Measurements from ENCODE around the gene ZGPAT.
A peak's percentile ranks its signal among the peaks of the same experiment; 100 is the strongest.

Gene ZGPAT

GRCh38 chr20:63752411-63753101 lies 44.7 kb downstream of the ZGPAT start:
- H3K9me3 Mint-ChIP-seq: no peaks in the 10 kb centered on the region
- peaks cover 3% of the 10 kb centered on the region for H3K36me3 Mint-ChIP-seq (ENCODE audit: insufficient read depth)
- no peak for DNase-seq (ENCODE audit: low spot score in 2 of 2)
- ATAC-seq (replicated peaks; ENCODE audit: extremely low read depth, poor library complexity, severe bottlenecking): no peak
- H3K4me1 Mint-ChIP-seq: peaks cover 43% of the 10 kb centered on the region
- H3K27ac Mint-ChIP-seq (ENCODE audit: low read depth): no peak overlapping the region
- H3K4me3 Mint-ChIP-seq: peak overlapping the region; percentile 67
- H3K27me3 Mint-ChIP-seq: no peaks in the 10 kb centered on the region

DNA sequence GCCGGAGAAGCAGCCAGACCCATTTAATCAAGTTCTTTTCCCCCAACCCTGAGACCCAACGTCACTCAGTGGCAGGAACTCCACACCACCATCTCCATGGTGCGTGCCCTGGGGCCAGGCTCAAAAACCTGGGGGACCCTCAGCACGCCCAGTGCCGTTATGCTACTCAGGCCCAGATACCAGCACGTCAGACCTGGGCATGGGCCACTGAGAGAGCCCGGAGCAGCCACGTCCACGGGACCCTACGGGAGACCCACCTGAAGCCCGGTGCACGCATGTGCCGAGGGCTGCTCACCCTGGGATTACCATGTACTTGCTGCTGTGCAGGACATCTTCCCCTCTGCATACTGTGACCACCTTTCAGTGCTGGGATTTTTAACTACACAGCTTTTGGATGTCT lies 45.5 kb downstream of the ZGPAT start:
- no peaks in the 10 kb centered on the region for H3K9me3 Mint-ChIP-seq
- no peak overlapping the region for H3K27ac Mint-ChIP-seq (ENCODE audit: low read depth)
- ATAC-seq (replicated peaks; ENCODE audit: extremely low read depth, poor library complexity, severe bottlenecking) (no peak), DNase-seq (ENCODE audit: low spot score in 2 of 2) (no peak)
- H3K36me3 Mint-ChIP-seq (ENCODE audit: insufficient read depth): peaks cover 3% of the 10 kb centered on the region
- H3K4me3 Mint-ChIP-seq: no peak overlapping the region
- H3K4me1 Mint-ChIP-seq: peaks cover 47% of the 10 kb centered on the region
- H3K27me3 Mint-ChIP-seq: no peaks in the 10 kb centered on the region

DNA sequence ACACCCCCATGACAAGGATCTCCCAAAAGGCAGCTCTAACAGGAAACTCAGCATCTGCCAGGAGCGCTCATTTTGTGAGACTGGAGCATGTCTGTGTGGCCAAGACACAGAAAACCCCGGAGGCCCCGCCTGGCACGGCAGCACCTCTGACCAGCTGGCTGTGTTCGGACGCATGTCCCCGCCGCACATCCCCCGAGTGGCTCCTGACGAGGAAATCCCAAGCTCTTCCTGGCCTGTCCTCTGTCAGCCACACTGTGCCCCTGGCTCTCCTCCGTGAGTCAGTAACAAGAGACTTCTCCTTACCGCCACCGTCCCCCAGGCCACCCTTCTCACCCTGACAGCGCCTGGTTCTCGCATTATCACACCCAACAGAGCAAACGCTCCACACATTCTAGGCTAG lies 46.2 kb downstream of the ZGPAT start:
- ATAC-seq (replicated peaks; ENCODE audit: extremely low read depth, poor library complexity, severe bottlenecking) (no peak), DNase-seq (ENCODE audit: low spot score in 2 of 2) (no peak)
- Mint-ChIP-seq H3K36me3 (ENCODE audit: insufficient read depth) (peaks cover under 1% of the 10 kb centered on the region), H3K4me1 (peaks cover 46% of the 10 kb centered on the region), H3K27ac (ENCODE audit: low read depth) (no peak overlapping the region), H3K27me3 (no peaks in the 10 kb centered on the region), H3K4me3 (no peak overlapping the region), H3K9me3 (no peaks in the 10 kb centered on the region)

- DNase-seq (ENCODE audit: low spot score in 2 of 2) (no peak), ATAC-seq (replicated peaks; ENCODE audit: extremely low read depth, poor library complexity, severe bottlenecking) (no peak)
- H3K27ac Mint-ChIP-seq (ENCODE audit: low read depth): peak overlapping the region; percentile 35
- H3K9me3 Mint-ChIP-seq: no peaks in the 10 kb centered on the region
- no peaks in the 10 kb centered on the region for H3K27me3 Mint-ChIP-seq
- H3K36me3 Mint-ChIP-seq (ENCODE audit: insufficient read depth): no peaks in the 10 kb centered on the region
- peak overlapping the region; percentile 31 for H3K4me3 Mint-ChIP-seq
- peaks cover 39% of the 10 kb centered on the region for H3K4me1 Mint-ChIP-seq
These were observed 48.3 kb downstream of the ZGPAT start for GRCh38 chr20:63755933-63756647.

GRCh38 chr20:63756648-63756991 lies 48.8 kb downstream of the ZGPAT start:
- DNase-seq (ENCODE audit: low spot score in 2 of 2) (peak in 1 of 2 donors; percentile 40), ATAC-seq (replicated peaks; ENCODE audit: extremely low read depth, poor library complexity, severe bottlenecking) (peak; percentile 86)
- no peaks in the 10 kb centered on the region for H3K27me3 Mint-ChIP-seq
- no peaks in the 10 kb centered on the region for H3K9me3 Mint-ChIP-seq
- H3K4me3 Mint-ChIP-seq: peak overlapping the region; percentile 31
- no peaks in the 10 kb centered on the region for H3K36me3 Mint-ChIP-seq (ENCODE audit: insufficient read depth)
- H3K27ac Mint-ChIP-seq (ENCODE audit: low read depth): peak overlapping the region; percentile 35
- H3K4me1 Mint-ChIP-seq: peaks cover 36% of the 10 kb centered on the region

DNA sequence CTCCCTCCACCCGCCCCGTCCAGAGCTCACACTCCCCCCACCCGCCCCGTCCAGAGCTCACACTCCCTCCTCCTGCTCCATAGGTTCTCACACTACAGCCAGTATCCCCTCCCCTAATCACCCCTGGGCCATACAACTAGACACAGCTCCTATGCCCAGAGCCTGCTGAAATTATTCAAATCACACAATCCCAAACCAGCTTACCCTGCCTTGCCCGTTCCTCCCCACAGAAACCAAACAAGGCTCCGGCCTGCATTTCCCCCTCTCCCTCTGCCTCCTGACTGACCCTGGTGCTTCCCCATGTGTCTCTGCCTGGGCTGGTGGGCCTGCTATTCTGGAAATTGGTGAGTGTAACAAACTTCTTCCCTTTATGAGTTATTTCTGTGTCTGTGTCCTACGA lies 50.3 kb downstream of the ZGPAT start:
- Mint-ChIP-seq H3K36me3 (ENCODE audit: insufficient read depth) (no peaks in the 10 kb centered on the region), H3K27me3 (no peaks in the 10 kb centered on the region), H3K27ac (ENCODE audit: low read depth) (no peak overlapping the region), H3K4me1 (peaks cover 36% of the 10 kb centered on the region), H3K9me3 (no peaks in the 10 kb centered on the region), H3K4me3 (no peak overlapping the region)
- DNase-seq (ENCODE audit: low spot score in 2 of 2): no peak
- ATAC-seq (replicated peaks; ENCODE audit: extremely low read depth, poor library complexity, severe bottlenecking): no peak

GRCh38 chr20:63759377-63759901 lies 51.6 kb downstream of the ZGPAT start:
- no peak for DNase-seq (ENCODE audit: low spot score in 2 of 2)
- Mint-ChIP-seq H3K9me3 (no peaks in the 10 kb centered on the region), H3K27ac (ENCODE audit: low read depth) (no peak overlapping the region), H3K27me3 (no peaks in the 10 kb centered on the region), H3K4me3 (no peak overlapping the region), H3K4me1 (peaks cover 32% of the 10 kb centered on the region), H3K36me3 (ENCODE audit: insufficient read depth) (no peaks in the 10 kb centered on the region)
- no peak for ATAC-seq (replicated peaks; ENCODE audit: extremely low read depth, poor library complexity, severe bottlenecking)

GRCh38 chr20:63765082-63765873 lies 57.4 kb downstream of the ZGPAT start:
- no peak for DNase-seq (ENCODE audit: low spot score in 2 of 2)
- no peak for ATAC-seq (replicated peaks; ENCODE audit: extremely low read depth, poor library complexity, severe bottlenecking)
- H3K4me1 Mint-ChIP-seq: no peaks in the 10 kb centered on the region
- no peak overlapping the region for H3K4me3 Mint-ChIP-seq
- no peaks in the 10 kb centered on the region for H3K9me3 Mint-ChIP-seq
- no peak overlapping the region for H3K27ac Mint-ChIP-seq (ENCODE audit: low read depth)
- H3K27me3 Mint-ChIP-seq: no peaks in the 10 kb centered on the region
- peaks cover 2% of the 10 kb centered on the region for H3K36me3 Mint-ChIP-seq (ENCODE audit: insufficient read depth)

DNA sequence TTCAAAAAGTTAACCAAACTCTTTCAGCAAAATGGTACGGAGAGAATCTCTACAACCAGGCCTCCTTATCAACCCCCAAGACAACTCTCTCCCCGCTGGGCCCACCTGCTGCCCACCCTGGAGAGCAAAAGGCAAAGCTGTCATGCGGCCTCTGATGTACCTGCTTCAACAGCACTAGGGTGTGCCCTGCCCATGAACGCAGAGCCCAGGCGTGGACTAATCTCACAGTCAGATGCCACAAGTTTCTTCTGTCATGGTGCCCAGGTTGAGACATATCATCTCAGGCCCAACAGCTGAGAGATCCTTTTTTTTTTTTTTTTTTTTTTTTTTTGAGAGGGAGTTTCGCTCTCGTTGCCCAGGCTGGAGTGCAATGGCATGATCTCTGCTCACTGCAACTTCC lies 58.1 kb downstream of the ZGPAT start:
- Mint-ChIP-seq H3K4me1 (no peaks in the 10 kb centered on the region), H3K4me3 (no peak overlapping the region), H3K36me3 (ENCODE audit: insufficient read depth) (peaks cover 2% of the 10 kb centered on the region), H3K27me3 (no peaks in the 10 kb centered on the region), H3K27ac (ENCODE audit: low read depth) (no peak overlapping the region), H3K9me3 (no peaks in the 10 kb centered on the region)
- ATAC-seq (replicated peaks; ENCODE audit: extremely low read depth, poor library complexity, severe bottlenecking) (no peak), DNase-seq (ENCODE audit: low spot score in 2 of 2) (no peak)

GRCh38 chr20:63766695-63767426 lies 59.0 kb downstream of the ZGPAT start:
- ATAC-seq (replicated peaks; ENCODE audit: extremely low read depth, poor library complexity, severe bottlenecking): no peak

DNA sequence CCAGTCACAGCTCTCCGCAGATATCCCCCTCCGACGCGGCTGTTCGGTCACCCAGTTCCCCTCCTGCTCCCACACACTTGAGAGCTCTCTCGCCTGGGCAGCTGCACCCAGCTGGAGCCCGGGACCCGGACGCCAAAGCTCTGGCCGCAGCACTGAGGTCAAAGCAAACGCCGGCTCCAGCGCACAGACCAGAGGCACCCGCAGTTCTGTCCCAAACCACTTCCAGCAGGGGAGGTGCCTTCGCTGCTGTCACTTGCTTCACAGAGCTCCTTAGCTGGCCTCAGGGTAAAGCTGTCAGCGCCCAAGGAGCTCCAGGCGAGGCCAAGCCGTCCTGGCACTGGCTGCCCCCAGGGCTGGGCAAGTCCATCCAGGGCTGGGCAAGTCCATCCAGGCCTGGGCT lies 59.6 kb downstream of the ZGPAT start:
- peaks cover 2% of the 10 kb centered on the region for H3K36me3 Mint-ChIP-seq (ENCODE audit: insufficient read depth)
- DNase-seq (ENCODE audit: low spot score in 2 of 2) (no peak), ATAC-seq (replicated peaks; ENCODE audit: extremely low read depth, poor library complexity, severe bottlenecking) (no peak)
- H3K4me3 Mint-ChIP-seq: no peak overlapping the region
- no peaks in the 10 kb centered on the region for H3K9me3 Mint-ChIP-seq
- H3K27me3 Mint-ChIP-seq: no peaks in the 10 kb centered on the region
- no peak overlapping the region for H3K27ac Mint-ChIP-seq (ENCODE audit: low read depth)
- H3K4me1 Mint-ChIP-seq: no peaks in the 10 kb centered on the region

More at GRCh38 chr20:63766695-63767426, 59.0 kb downstream of the ZGPAT start:
- Mint-ChIP-seq H3K9me3 (no peaks in the 10 kb centered on the region), H3K4me3 (no peak overlapping the region), H3K36me3 (ENCODE audit: insufficient read depth) (peaks cover 2% of the 10 kb centered on the region), H3K4me1 (no peaks in the 10 kb centered on the region), H3K27me3 (no peaks in the 10 kb centered on the region), H3K27ac (ENCODE audit: low read depth) (no peak overlapping the region)
- no peak for DNase-seq (ENCODE audit: low spot score in 2 of 2)

- Mint-ChIP-seq H3K4me1 (no peaks in the 10 kb centered on the region), H3K9me3 (no peaks in the 10 kb centered on the region), H3K27me3 (no peaks in the 10 kb centered on the region), H3K27ac (ENCODE audit: low read depth) (no peak overlapping the region), H3K36me3 (ENCODE audit: insufficient read depth) (peaks cover 2% of the 10 kb centered on the region), H3K4me3 (no peak overlapping the region)
- no peak for DNase-seq (ENCODE audit: low spot score in 2 of 2)
- ATAC-seq (replicated peaks; ENCODE audit: extremely low read depth, poor library complexity, severe bottlenecking): no peak
These were observed 60.0 kb downstream of the ZGPAT start for GRCh38 chr20:63767886-63768285.

Measured in central memory CD8-positive, alpha-beta T cell (primary cell).